ENCODE measurements around the gene IPO4.

DNA sequence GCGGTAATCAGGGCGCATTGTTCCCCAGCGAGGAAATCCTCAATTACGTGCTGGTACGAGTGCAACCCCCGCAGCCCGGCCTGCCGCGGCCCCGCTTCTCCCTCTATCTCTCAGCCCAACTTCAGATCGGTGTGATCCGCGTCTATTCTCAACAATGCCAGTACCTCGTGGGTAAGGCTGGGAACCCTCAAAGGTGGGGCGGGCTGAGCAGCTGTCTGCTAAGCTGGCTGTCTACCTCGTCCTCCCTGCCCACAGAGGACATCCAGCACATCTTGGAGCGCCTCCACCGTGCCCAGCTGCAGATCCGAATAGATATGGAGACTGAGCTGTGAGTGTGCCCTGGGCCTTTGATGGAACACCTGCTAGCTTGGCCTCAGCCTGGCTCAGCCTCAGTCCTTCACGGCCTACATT is 15.7 kb downstream of the IPO4 start:
- no peak for TF ChIP-seq POLR2A (IDR thresholded peaks at IDR 0.05)
- TF ChIP-seq, protein P1, sequence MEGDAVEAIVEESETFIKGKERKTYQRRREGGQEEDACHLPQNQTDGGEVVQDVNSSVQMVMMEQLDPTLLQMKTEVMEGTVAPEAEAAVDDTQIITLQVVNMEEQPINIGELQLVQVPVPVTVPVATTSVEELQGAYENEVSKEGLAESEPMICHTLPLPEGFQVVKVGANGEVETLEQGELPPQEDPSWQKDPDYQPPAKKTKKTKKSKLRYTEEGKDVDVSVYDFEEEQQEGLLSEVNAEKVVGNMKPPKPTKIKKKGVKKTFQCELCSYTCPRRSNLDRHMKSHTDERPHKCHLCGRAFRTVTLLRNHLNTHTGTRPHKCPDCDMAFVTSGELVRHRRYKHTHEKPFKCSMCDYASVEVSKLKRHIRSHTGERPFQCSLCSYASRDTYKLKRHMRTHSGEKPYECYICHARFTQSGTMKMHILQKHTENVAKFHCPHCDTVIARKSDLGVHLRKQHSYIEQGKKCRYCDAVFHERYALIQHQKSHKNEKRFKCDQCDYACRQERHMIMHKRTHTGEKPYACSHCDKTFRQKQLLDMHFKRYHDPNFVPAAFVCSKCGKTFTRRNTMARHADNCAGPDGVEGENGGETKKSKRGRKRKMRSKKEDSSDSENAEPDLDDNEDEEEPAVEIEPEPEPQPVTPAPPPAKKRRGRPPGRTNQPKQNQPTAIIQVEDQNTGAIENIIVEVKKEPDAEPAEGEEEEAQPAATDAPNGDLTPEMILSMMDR (IDR thresholded peaks at IDR 0.05) = no peak
